ENCODE measurements around the gene YY1. TPM values are rescaled to one million over a fixed set of nuclear protein-coding genes. Genes with fewer than 3 reads are reported as not detected.
"Not testable (repeated sequence)": the region's sequence is repeated elsewhere in the genome, so short reads cannot be mapped to it uniquely, and the experiment has no call there.

Gene YY1
- total RNA-seq, 1 experiment from 2014 or later = 83.1 TPM

- H3K27me3 Mint-ChIP-seq (ENCODE audit: low read depth) = no peaks in the 10 kb centered on the region
- H3K4me3 Mint-ChIP-seq = no peak overlapping the region
- no peak for TF ChIP-seq KAT7 (CRISPR knock-in tag; IDR thresholded peaks at IDR 0.05; ENCODE audit: borderline replicate concordance)
- TF ChIP-seq TP53 (CRISPR knock-in tag; IDR thresholded peaks at IDR 0.05) = no peak
- no peak for TF ChIP-seq MAX (CRISPR knock-in tag; IDR thresholded peaks at IDR 0.05)
- no peak for TF ChIP-seq ZNF671 (CRISPR knock-in tag; IDR thresholded peaks at IDR 0.05)
- no peak for TF ChIP-seq TCF7 (CRISPR knock-in tag; IDR thresholded peaks at IDR 0.05; ENCODE audit: low read depth)
- no peak for TF ChIP-seq ATF2 (CRISPR knock-in tag; IDR thresholded peaks at IDR 0.05; ENCODE audit: borderline replicate concordance, low read depth)
- TF ChIP-seq PRRX2 (CRISPR knock-in tag; IDR thresholded peaks at IDR 0.05) = no peak
Measured at GRCh38 chr14:100286484-100287191, 47.7 kb downstream of the YY1 start.

GRCh38 chr14:100287202-100287997, 48.5 kb downstream of the YY1 start:
- H3K4me1 Mint-ChIP-seq = peaks cover 35% of the 10 kb centered on the region
- TF ChIP-seq ZBTB21 (CRISPR knock-in tag; IDR thresholded peaks at IDR 0.05; ENCODE audit: borderline replicate concordance) = no peak
- TF ChIP-seq IRF2 (CRISPR knock-in tag; IDR thresholded peaks at IDR 0.05; ENCODE audit: borderline replicate concordance, low read depth) = no peak
- no peak for ATAC-seq
- peaks cover 3% of the 10 kb centered on the region; the same call in 1 of the 2 replicates for H3K36me3 Mint-ChIP-seq
- no peaks in the 10 kb centered on the region for H3K9me3 Mint-ChIP-seq
- H3K27ac Mint-ChIP-seq = peak overlapping the region; percentile 87
- ChIA-PET CTCF (interaction anchor here (1.2 to 1.4 kb wide), 2 partner anchors 90 to 94 kb away, joined by 3 to 4 read pairs; no protein-coding TSS in a partner anchor), POLR2A (no interaction called here)
- no peaks in the 10 kb centered on the region for H3K27me3 Mint-ChIP-seq (ENCODE audit: low read depth)
- no peak overlapping the region for H3K4me3 Mint-ChIP-seq
- DNase-seq (ENCODE audit: low spot score) = peak; percentile 12

More at GRCh38 chr14:100286484-100287191, 47.7 kb downstream of the YY1 start:
- POLR2A ChIA-PET = no interaction called here
- DNase-seq (ENCODE audit: low spot score) (peak; percentile 10), ATAC-seq (no peak)
- Mint-ChIP-seq H3K9me3 (no peaks in the 10 kb centered on the region), H3K36me3 (peaks cover 3% of the 10 kb centered on the region; the same call in 1 of the 2 replicates), H3K27ac (no peak overlapping the region), H3K4me1 (peaks cover 40% of the 10 kb centered on the region)
- CTCF ChIA-PET = interaction anchor here (0.8 to 3.6 kb wide), 6 partner anchors 8 to 45 kb away, joined by 3 to 28 read pairs (median 10); no protein-coding TSS in a partner anchor

- not testable (repeated sequence) for H3K9me3 Mint-ChIP-seq
- CTCF ChIA-PET = interaction anchor here (1.2 to 1.4 kb wide), 2 partner anchors 89 to 95 kb away, joined by 3 to 4 read pairs; no protein-coding TSS in a partner anchor
Measured at GRCh38 chr14:100287998-100288295, 49.0 kb downstream of the YY1 start.

GRCh38 chr14:100288382-100289185, 49.6 kb downstream of the YY1 start:
- peak overlapping the region; percentile 46 for H3K27ac Mint-ChIP-seq
- H3K36me3 Mint-ChIP-seq = peaks cover 3% of the 10 kb centered on the region; the same call in 1 of the 2 replicates
- no peaks in the 10 kb centered on the region for H3K9me3 Mint-ChIP-seq
- H3K4me1 Mint-ChIP-seq = peaks cover 28% of the 10 kb centered on the region
- TF ChIP-seq CTCF (IDR thresholded peaks at IDR 0.05) (no peak), ZNF121 (CRISPR knock-in tag; IDR thresholded peaks at IDR 0.05) (no peak)
- CTCF ChIA-PET = interaction anchor here (1.2 to 1.7 kb wide), 3 partner anchors 17 to 95 kb away, joined by 3 to 8 read pairs (median 4); no protein-coding TSS in a partner anchor
- POLR2A ChIA-PET = no interaction called here
- H3K4me3 Mint-ChIP-seq = no peak overlapping the region
- H3K27me3 Mint-ChIP-seq (ENCODE audit: low read depth) = no peaks in the 10 kb centered on the region
- DNase-seq (ENCODE audit: low spot score) (peak; percentile 5), ATAC-seq (no peak)

More at GRCh38 chr14:100287998-100288295, 49.0 kb downstream of the YY1 start:
- H3K27me3 Mint-ChIP-seq (ENCODE audit: low read depth); H3K4me3 Mint-ChIP-seq; ATAC-seq; DNase-seq (ENCODE audit: low spot score); POLR2A ChIA-PET; H3K36me3 Mint-ChIP-seq: not testable (repeated sequence)
- Mint-ChIP-seq H3K4me1 (peaks cover 31% of the 10 kb centered on the region), H3K27ac (peak overlapping the region; percentile 87; the same call in 1 of the 2 replicates)
